Esophagus squamous epithelium (tissue), 4 donors: ENCODE data around the gene CDH12.

Experiments
- POLR2A ChIP-seq, 4 donors: fragments of 450-650 bp; IDR thresholded peaks; one replicate each; pipeline ENCODE4 v1.6.1; 2017; ENCODE audit warnings: antibody characterized with exemption in 4 of 4, mild to moderate bottlenecking in 4 of 4, moderate library complexity in 3 of 4
- TF ChIP-seq, protein P1 (sequence below), 6 experiments: fragments of 450-650 bp in 4 of 6; fragments of 200-600 bp in 2 of 6; sonication (generic) in 2 of 6; IDR thresholded peaks; one replicate each; pipeline ENCODE4 v1.5.1; 2016 to 2019; ENCODE audit warnings: antibody characterized with exemption in 6 of 6, mild to moderate bottlenecking in 4 of 6, moderate library complexity in 4 of 6

DNA sequence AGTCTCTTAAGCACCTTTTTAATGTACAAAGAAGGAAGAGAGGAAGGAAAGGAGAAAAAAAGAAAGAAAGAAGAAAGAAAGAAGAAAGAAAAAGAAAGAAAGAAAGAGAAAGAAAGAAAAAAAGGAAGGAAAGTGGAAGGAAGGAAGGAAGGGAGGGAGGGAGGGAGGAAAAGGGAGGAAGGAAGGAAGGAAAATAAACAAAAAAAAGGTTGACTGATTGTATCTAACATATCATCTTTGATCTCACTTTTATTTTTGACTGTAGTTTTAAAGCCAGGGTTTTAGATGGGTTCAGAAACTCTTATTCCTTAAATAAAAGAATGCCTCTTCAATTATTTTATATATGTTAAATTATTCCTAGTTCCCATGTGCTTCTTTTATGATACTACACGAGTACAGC lies 794.5 kb downstream of the CDH12 start:
- TF ChIP-seq, protein P1, sequence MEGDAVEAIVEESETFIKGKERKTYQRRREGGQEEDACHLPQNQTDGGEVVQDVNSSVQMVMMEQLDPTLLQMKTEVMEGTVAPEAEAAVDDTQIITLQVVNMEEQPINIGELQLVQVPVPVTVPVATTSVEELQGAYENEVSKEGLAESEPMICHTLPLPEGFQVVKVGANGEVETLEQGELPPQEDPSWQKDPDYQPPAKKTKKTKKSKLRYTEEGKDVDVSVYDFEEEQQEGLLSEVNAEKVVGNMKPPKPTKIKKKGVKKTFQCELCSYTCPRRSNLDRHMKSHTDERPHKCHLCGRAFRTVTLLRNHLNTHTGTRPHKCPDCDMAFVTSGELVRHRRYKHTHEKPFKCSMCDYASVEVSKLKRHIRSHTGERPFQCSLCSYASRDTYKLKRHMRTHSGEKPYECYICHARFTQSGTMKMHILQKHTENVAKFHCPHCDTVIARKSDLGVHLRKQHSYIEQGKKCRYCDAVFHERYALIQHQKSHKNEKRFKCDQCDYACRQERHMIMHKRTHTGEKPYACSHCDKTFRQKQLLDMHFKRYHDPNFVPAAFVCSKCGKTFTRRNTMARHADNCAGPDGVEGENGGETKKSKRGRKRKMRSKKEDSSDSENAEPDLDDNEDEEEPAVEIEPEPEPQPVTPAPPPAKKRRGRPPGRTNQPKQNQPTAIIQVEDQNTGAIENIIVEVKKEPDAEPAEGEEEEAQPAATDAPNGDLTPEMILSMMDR (IDR thresholded peaks at IDR 0.05): no peak
- no peak for TF ChIP-seq POLR2A (IDR thresholded peaks at IDR 0.05)
